Activated effector memory CD4-positive, alpha-beta T cell treated with anti-CD3 and anti-CD28 coated beads, Interleukin-2, amount 50 U/mL, for 16 hours (primary cell): ENCODE data around the gene INHBB.
"Not testable (repeated sequence)": the region's sequence is repeated elsewhere in the genome, so short reads cannot be mapped to it uniquely, and the experiment has no call there.

Source experiments
- DNase-seq: peaks from one replicate; pipeline ENCODE4 v3.0.0-alpha.2; 2020

Gene INHBB

GRCh38 chr2:120346026-120346666 is at the start of gene INHBB:
Gene INHBB, plus strand, starts transcription at chr2:120346136. Its CDS starts 53 bp downstream, at chr2:120346189.
- DNase-seq = no peak

GRCh38 chr2:120298173-120298835 is 47.6 kb upstream of the INHBB start:
- no peak for DNase-seq

- no peak for DNase-seq
Measured at GRCh38 chr2:120299004-120299403, 46.9 kb upstream of the INHBB start.

GRCh38 chr2:120299561-120299960 is 46.4 kb upstream of the INHBB start:
- DNase-seq = no peak

GRCh38 chr2:120300385-120300784 is 45.6 kb upstream of the INHBB start:
- no peak for DNase-seq

GRCh38 chr2:120301284-120301683 is 44.7 kb upstream of the INHBB start:
- no peak for DNase-seq

- no peak for DNase-seq
Measured at GRCh38 chr2:120302301-120302700, 43.6 kb upstream of the INHBB start.

GRCh38 chr2:120303177-120303576 is 42.8 kb upstream of the INHBB start:
- DNase-seq = no peak

- DNase-seq = no peak
Measured at GRCh38 chr2:120305296-120305695, 40.6 kb upstream of the INHBB start.

- DNase-seq = no peak
Measured at GRCh38 chr2:120305937-120306490, 39.9 kb upstream of the INHBB start.

GRCh38 chr2:120307482-120307881 is 38.5 kb upstream of the INHBB start:
- DNase-seq = peak; percentile 37

- DNase-seq = peak; percentile 59
Measured at GRCh38 chr2:120308038-120308910, 37.7 kb upstream of the INHBB start.

- DNase-seq = no peak
Measured at GRCh38 chr2:120310136-120310535, 35.8 kb upstream of the INHBB start.

GRCh38 chr2:120310841-120311240 is 35.1 kb upstream of the INHBB start:
- not testable (repeated sequence) for DNase-seq

- no peak for DNase-seq
Measured at GRCh38 chr2:120312076-120312475, 33.9 kb upstream of the INHBB start.

- peak; percentile 90 for DNase-seq
Measured at GRCh38 chr2:120312860-120313694, 32.9 kb upstream of the INHBB start.

- DNase-seq = peak; percentile 61
Measured at GRCh38 chr2:120313695-120314615, 32.0 kb upstream of the INHBB start.

GRCh38 chr2:120314690-120315366 is 31.1 kb upstream of the INHBB start:
- DNase-seq = no peak

GRCh38 chr2:120315367-120316033 is 30.4 kb upstream of the INHBB start:
- DNase-seq = peak; percentile 25

- DNase-seq = no peak
Measured at GRCh38 chr2:120316071-120316470, 29.9 kb upstream of the INHBB start.
